DND-41 (cell line): ENCODE results near the gene ESR2.

Source experiments
- ATAC-seq: fragments of 200-7000 bp; cut with Tn5 transposase; 3 replicates; pipeline ENCODE4 v1.9.1; 2021; ENCODE audit warnings: low read depth; ENCODE audit not compliant: insufficient read depth
- DNase-seq: peaks from one replicate; pipeline ENCODE4 v3.0.0-alpha.2; 2020
- H2AFZ ChIP-seq: 2 replicates; pipeline ENCODE4 v1.6.0; 2012; ENCODE audit warnings: low read depth, low read length
- H3K27ac ChIP-seq: 2 replicates; pipeline ENCODE4 v1.5.1; 2012; ENCODE audit warnings: low read length, inconsistent platforms
- H3K27me3 ChIP-seq: fragments of 200-600 bp; sonication (generic); 2 replicates; pipeline ENCODE4 v1.6.0; 2012; ENCODE audit warnings: low read length, mild to moderate bottlenecking, inconsistent platforms; ENCODE audit not compliant: insufficient read depth, poor library complexity
- H3K36me3 ChIP-seq: 2 replicates; pipeline ENCODE4 v1.5.1; 2012; ENCODE audit warnings: low read length, inconsistent platforms; ENCODE audit not compliant: insufficient read depth
- H3K4me1 ChIP-seq: 2 replicates; pipeline ENCODE4 v1.5.1; 2012; ENCODE audit warnings: mild to moderate bottlenecking, low read length; ENCODE audit not compliant: insufficient read depth
- H3K4me2 ChIP-seq: 2 replicates; pipeline ENCODE4 v1.6.0; 2012; ENCODE audit warnings: mild to moderate bottlenecking, moderate library complexity, low read length, inconsistent platforms; ENCODE audit not compliant: insufficient read depth
- H3K4me3 ChIP-seq, 2 experiments: fragments of 200-600 bp in 1 of 2; shearing (Covaris generic) in 1 of 2; 2 replicates each; pipeline ENCODE4 v1.5.1; 2012 to 2016; ENCODE audit warnings: inconsistent platforms in 2 of 2, low read length in 2 of 2, mild to moderate bottlenecking in 2 of 2, low read depth in 1 of 2, moderate library complexity in 1 of 2
- H3K79me2 ChIP-seq: 2 replicates; pipeline ENCODE4 v1.6.0; 2012; ENCODE audit warnings: low read length, inconsistent platforms; ENCODE audit not compliant: insufficient read depth
- H3K9ac ChIP-seq: 2 replicates; pipeline ENCODE4 v1.6.0; 2012; ENCODE audit warnings: low read depth, mild to moderate bottlenecking, inconsistent platforms, low read length, moderate library complexity
- H3K9me3 ChIP-seq: 2 replicates; pipeline ENCODE4 v1.5.1; 2012; ENCODE audit warnings: low read length, moderate library complexity, mild to moderate bottlenecking, inconsistent platforms; ENCODE audit not compliant: insufficient read depth, severe bottlenecking
- H4K20me1 ChIP-seq: 2 replicates; pipeline ENCODE4 v1.6.0; 2012; ENCODE audit warnings: low read length; ENCODE audit not compliant: insufficient read depth
- CTCF ChIP-seq: IDR thresholded peaks from 2 replicates; pipeline ENCODE4 v1.5.1; 2012; ENCODE audit warnings: borderline replicate concordance, low read length, moderate library complexity, mild to moderate bottlenecking; ENCODE audit not compliant: poor library complexity, severe bottlenecking; ENCODE audit errors: extremely low read depth
- EZH2 ChIP-seq: IDR thresholded peaks from 3 replicates; pipeline ENCODE4 v1.6.1; 2012; ENCODE audit warnings: borderline replicate concordance, low read depth, mild to moderate bottlenecking, moderate library complexity, low read length, inconsistent platforms; ENCODE audit not compliant: severe bottlenecking

ESR2 gene

GRCh38 chr14:64195199-64195598 lies 99.0 kb downstream of the ESR2 start:
- H3K79me2 ChIP-seq: no peaks in the 10 kb centered on the region
- H3K36me3 ChIP-seq: peaks cover 56% of the 10 kb centered on the region
- H3K4me3 ChIP-seq: no peak overlapping the region
- TF ChIP-seq EZH2 (no peak), CTCF (no peak)
- H4K20me1 ChIP-seq: no peaks in the 10 kb centered on the region
- no peaks in the 10 kb centered on the region for H3K9me3 ChIP-seq
- H3K4me1 ChIP-seq: no peaks in the 10 kb centered on the region
- no peak overlapping the region for H3K9ac ChIP-seq
- no peaks in the 10 kb centered on the region for H3K27me3 ChIP-seq
- no peak overlapping the region for H2AFZ ChIP-seq
- no peak overlapping the region for H3K27ac ChIP-seq
- DNase-seq: no peak
- no peak overlapping the region for H3K4me2 ChIP-seq
- no peak for ATAC-seq

GRCh38 chr14:64194404-64194803 lies 99.8 kb downstream of the ESR2 start:
- H4K20me1 ChIP-seq: no peaks in the 10 kb centered on the region
- H3K79me2 ChIP-seq: no peaks in the 10 kb centered on the region
- H3K27ac ChIP-seq: no peak overlapping the region
- no peak for DNase-seq
- H3K4me3 ChIP-seq: no peak overlapping the region
- H3K36me3 ChIP-seq: peaks cover 63% of the 10 kb centered on the region
- ATAC-seq: no peak
- no peak overlapping the region for H2AFZ ChIP-seq
- H3K4me1 ChIP-seq: no peaks in the 10 kb centered on the region
- TF ChIP-seq EZH2: no peak
- no peak for TF ChIP-seq CTCF
- no peaks in the 10 kb centered on the region for H3K9me3 ChIP-seq
- H3K4me2 ChIP-seq: no peak overlapping the region
- H3K9ac ChIP-seq: no peak overlapping the region
- H3K27me3 ChIP-seq: no peaks in the 10 kb centered on the region

- Histone ChIP-seq H2AFZ (no peak overlapping the region), H3K27ac (no peak overlapping the region), H3K4me2 (no peak overlapping the region), H3K4me3 (no peak overlapping the region), H3K4me1 (no peaks in the 10 kb centered on the region), H3K9ac (no peak overlapping the region), H3K36me3 (peaks cover 66% of the 10 kb centered on the region), H3K9me3 (no peaks in the 10 kb centered on the region), H3K79me2 (no peaks in the 10 kb centered on the region), H3K27me3 (no peaks in the 10 kb centered on the region), H4K20me1 (no peaks in the 10 kb centered on the region)
- ATAC-seq (no peak), DNase-seq (no peak)
- TF ChIP-seq EZH2 (no peak), CTCF (no peak)
These were observed 100.3 kb downstream of the ESR2 start for GRCh38 chr14:64193821-64194220.

- Histone ChIP-seq H3K27ac (no peak overlapping the region), H3K36me3 (peaks cover 68% of the 10 kb centered on the region)
These were observed 102.4 kb downstream of the ESR2 start for GRCh38 chr14:64191756-64192155.

More at GRCh38 chr14:64191756-64192155, 102.4 kb downstream of the ESR2 start:
- no peak for DNase-seq
- Histone ChIP-seq H3K4me1 (no peaks in the 10 kb centered on the region), H3K79me2 (no peaks in the 10 kb centered on the region), H4K20me1 (no peaks in the 10 kb centered on the region), H3K27me3 (no peaks in the 10 kb centered on the region), H3K9ac (no peak overlapping the region), H3K4me2 (no peak overlapping the region), H2AFZ (no peak overlapping the region), H3K4me3 (no peak overlapping the region), H3K9me3 (no peaks in the 10 kb centered on the region)
- TF ChIP-seq CTCF (no peak), EZH2 (no peak)
- no peak for ATAC-seq
